Suppressor macrophage (primary cell): ENCODE results near the gene DYNC1LI1.

ENCODE experiments used
- DNase-seq, 4 experiments: peaks; one replicate each; pipeline ENCODE4 v3.0.0-alpha.2; 2020 to 2022

Gene DYNC1LI1

GRCh38 chr3:32488474-32489008, 82.1 kb downstream of the DYNC1LI1 start:
- no peak for DNase-seq

GRCh38 chr3:32487781-32488473, 82.7 kb downstream of the DYNC1LI1 start:
- no peak for DNase-seq

GRCh38 chr3:32484436-32484835, 86.2 kb downstream of the DYNC1LI1 start:
- DNase-seq, result peak; percentile 74 to 91 (median 86)

GRCh38 chr3:32483772-32484171, 86.9 kb downstream of the DYNC1LI1 start:
- no peak for DNase-seq

- no peak for DNase-seq
These were observed 88.0 kb downstream of the DYNC1LI1 start for GRCh38 chr3:32482693-32483092.

GRCh38 chr3:32481791-32482631, 88.6 kb downstream of the DYNC1LI1 start:
- DNase-seq, result no peak

- no peak for DNase-seq
These were observed 90.1 kb downstream of the DYNC1LI1 start for GRCh38 chr3:32480604-32481003.
